ENCODE measurements around the gene SLC38A6.

GRCh38 chr14:61065656-61066055 is 84.6 kb downstream of the SLC38A6 start:
- no peak for TF ChIP-seq POLR2A (IDR thresholded peaks at IDR 0.05)
- TF ChIP-seq CTCF (IDR thresholded peaks at IDR 0.05), result no peak
- TF ChIP-seq EP300 (IDR thresholded peaks at IDR 0.05), result no peak
